Measurements from ENCODE around the gene DKK3.

Gene DKK3

GRCh38 chr11:12020546-12020945 lies 12.1 kb upstream of the DKK3 start:
- DNase-seq (ENCODE audit: low read depth, low spot score), result no peak
- TF ChIP-seq CTCF (IDR thresholded peaks at IDR 0.05; ENCODE audit: low read depth, low read length), result no peak
- in situ Hi-C loops (cut with HindIII; ENCODE audit: low sequenced_read_pairs), result no loop called here
- H3K4me3 ChIP-seq (ENCODE audit: low read depth, low read length), result no peak overlapping the region

GRCh38 chr11:12019866-12020416 lies 11.5 kb upstream of the DKK3 start:
- TF ChIP-seq CTCF (IDR thresholded peaks at IDR 0.05; ENCODE audit: low read depth, low read length), result no peak
- in situ Hi-C loops (cut with HindIII; ENCODE audit: low sequenced_read_pairs), result no loop called here
- H3K4me3 ChIP-seq (ENCODE audit: low read depth, low read length), result no peak overlapping the region
- no peak for DNase-seq (ENCODE audit: low read depth, low spot score)

- no peak for TF ChIP-seq CTCF (IDR thresholded peaks at IDR 0.05; ENCODE audit: low read depth, low read length)
- in situ Hi-C loops (cut with HindIII; ENCODE audit: low sequenced_read_pairs), result no loop called here
- H3K4me3 ChIP-seq (ENCODE audit: low read depth, low read length), result no peak overlapping the region
- peak; percentile 92 for DNase-seq (ENCODE audit: low read depth, low spot score)
These were observed 10.9 kb upstream of the DKK3 start for GRCh38 chr11:12019337-12019736.

- TF ChIP-seq CTCF (IDR thresholded peaks at IDR 0.05; ENCODE audit: low read depth, low read length), result no peak
- in situ Hi-C loops (cut with HindIII; ENCODE audit: low sequenced_read_pairs), result no loop called here
- DNase-seq (ENCODE audit: low read depth, low spot score), result peak; percentile 48
- no peak overlapping the region for H3K4me3 ChIP-seq (ENCODE audit: low read depth, low read length)
These were observed 9.5 kb upstream of the DKK3 start for GRCh38 chr11:12017865-12018453.

- in situ Hi-C loops (cut with HindIII; ENCODE audit: low sequenced_read_pairs), result no loop called here
- DNase-seq (ENCODE audit: low read depth, low spot score), result peak; percentile 92
These were observed 8.8 kb upstream of the DKK3 start for GRCh38 chr11:12017243-12017678.

GRCh38 chr11:12016246-12016645 lies 7.8 kb upstream of the DKK3 start:
- DNase-seq (ENCODE audit: low read depth, low spot score), result no peak
- peak; percentile 30 for TF ChIP-seq CTCF (IDR thresholded peaks at IDR 0.05; ENCODE audit: low read depth, low read length)
- in situ Hi-C loops (cut with HindIII; ENCODE audit: low sequenced_read_pairs), result no loop called here
- no peak overlapping the region for H3K4me3 ChIP-seq (ENCODE audit: low read depth, low read length)

More at GRCh38 chr11:12017243-12017678, 8.8 kb upstream of the DKK3 start:
- TF ChIP-seq CTCF (IDR thresholded peaks at IDR 0.05; ENCODE audit: low read depth, low read length), result no peak
- H3K4me3 ChIP-seq (ENCODE audit: low read depth, low read length), result no peak overlapping the region
